Endothelial cell of umbilical vein (primary cell): Measurements from ENCODE around the gene AK5. TPM values are rescaled to one million over a fixed set of nuclear protein-coding genes. Genes with fewer than 3 reads are reported as not detected.

ENCODE experiments used
- BruUV-seq: library from RNA; stranded (reverse); fragments of 400-500 nt; replicated peaks from 2 replicates; lab custom pipeline; 2021; lab: Mats Ljungman, UMichigan
- CTCF ChIA-PET: fragments of 300-600, 350-600 bp; sonication (Branson Sonifier 250); formaldehyde crosslinking; loops from one replicate; lab custom pipeline; 2021; ENCODE audit warnings: antibody characterized with exemption, inconsistent platforms; lab: Charles Lee
- POLR2A ChIA-PET: fragments of 300-600, 350-600 bp; sonication (Branson Sonifier 250); formaldehyde crosslinking; loops from one replicate; lab custom pipeline; 2021; ENCODE audit warnings: antibody characterized with exemption, inconsistent platforms; lab: Charles Lee
- DNase-seq: peaks from one replicate; pipeline ENCODE4 v3.0.0-alpha.2; 2011; ENCODE audit warnings: low read depth, low spot score
- FAIRE-seq: peaks from 2 replicates; lab custom pipeline; 2011; peaks lifted over from hg19 to GRCh38; lab: Jason Lieb, UNC
- H2AFZ ChIP-seq: 2 replicates; pipeline ENCODE4 v1.6.0; 2012; ENCODE audit warnings: low read depth, low read length, control low read depth, inconsistent platforms
- H3K27ac ChIP-seq: 2 replicates; pipeline ENCODE4 v1.5.1; 2011; ENCODE audit warnings: low read depth, mild to moderate bottlenecking, control low read depth, low read length, moderate library complexity; ENCODE audit not compliant: insufficient read depth
- H3K27me3 ChIP-seq, 2 experiments: 2 replicates each; pipeline versions ENCODE4 v1.6.0 to v1.6.1; 2011; ENCODE audit warnings: low read length in 2 of 2, mixed read lengths in 1 of 2; ENCODE audit not compliant: control insufficient read depth in 2 of 2, insufficient read depth in 2 of 2
- H3K36me3 ChIP-seq, 2 experiments: 2 replicates in 1 of 2; 3 replicates in 1 of 2; pipeline ENCODE4 v1.5.1; 2011; ENCODE audit warnings: low read length in 2 of 2, mild to moderate bottlenecking in 1 of 2, moderate library complexity in 1 of 2; ENCODE audit not compliant: control insufficient read depth in 2 of 2, insufficient read depth in 2 of 2; ENCODE audit errors: extremely low read depth in 1 of 2
- H3K4me1 ChIP-seq: 3 replicates; pipeline ENCODE4 v1.5.1; 2011; ENCODE audit warnings: mild to moderate bottlenecking, low read length; ENCODE audit not compliant: control insufficient read depth, insufficient read depth; ENCODE audit errors: extremely low read depth
- H3K4me2 ChIP-seq: 2 replicates; pipeline ENCODE4 v1.6.1; 2011; ENCODE audit warnings: low read length, control low read depth, mixed read lengths; ENCODE audit not compliant: insufficient read depth
- H3K4me3 ChIP-seq, 3 experiments: fragments of 200-600 bp in 1 of 3; sonication (generic), shearing (Covaris generic) in 1 of 3; replicated peaks in 1 of 3; 2 replicates each; pipeline ENCODE4 v1.5.1; 2011 to 2016; ENCODE audit warnings: control low read depth in 3 of 3, low read length in 3 of 3, mild to moderate bottlenecking in 2 of 3, inconsistent platforms in 1 of 3, low read depth in 1 of 3, moderate library complexity in 1 of 3; ENCODE audit not compliant: insufficient read depth in 1 of 3
- H3K79me2 ChIP-seq: 2 replicates; pipeline ENCODE4 v1.6.0; 2012; ENCODE audit warnings: low read length, inconsistent platforms; ENCODE audit not compliant: control insufficient read depth, insufficient read depth
- H3K9ac ChIP-seq: replicated peaks from 2 replicates; pipeline ENCODE3; 2011; ENCODE audit warnings: low read length, control low read depth; ENCODE audit not compliant: insufficient read depth; ENCODE audit errors: extremely low read depth
- H3K9me1 ChIP-seq: replicated peaks from 3 replicates; pipeline ENCODE4 v1.6.0; 2011; ENCODE audit warnings: mild to moderate bottlenecking, low read length; ENCODE audit not compliant: control insufficient read depth, insufficient read depth; ENCODE audit errors: extremely low read depth
- H3K9me3 ChIP-seq: replicated peaks from 2 replicates; pipeline ENCODE4 v1.5.1; 2012; ENCODE audit warnings: low read length, inconsistent platforms; ENCODE audit not compliant: control insufficient read depth, insufficient read depth
- H4K20me1 ChIP-seq: replicated peaks from 2 replicates; pipeline ENCODE3; 2011; ENCODE audit warnings: mild to moderate bottlenecking, low read length; ENCODE audit not compliant: control insufficient read depth, insufficient read depth; ENCODE audit errors: extremely low read depth
- CTCF ChIP-seq, 2 donors: IDR thresholded peaks; 1 replicate in 1 of 2; 2 replicates in 1 of 2; pipeline ENCODE4 v1.5.1; 2011; ENCODE audit warnings: low read length in 2 of 2, mild to moderate bottlenecking in 2 of 2, moderate library complexity in 2 of 2, control low read depth in 1 of 2, inconsistent platforms in 1 of 2, low read depth in 1 of 2; ENCODE audit not compliant: insufficient read depth in 1 of 2; ENCODE audit errors: extremely low read depth in 1 of 2
- EZH2 ChIP-seq: IDR thresholded peaks from 2 replicates; pipeline ENCODE4 v1.6.1; 2012; ENCODE audit warnings: borderline replicate concordance, low read depth, mild to moderate bottlenecking, moderate library complexity, low read length, inconsistent platforms; ENCODE audit not compliant: severe bottlenecking
- FOS ChIP-seq: IDR thresholded peaks from 2 replicates; pipeline ENCODE4 v1.6.1; 2011; ENCODE audit warnings: mild to moderate bottlenecking, low read length, moderate library complexity, borderline replicate concordance; ENCODE audit not compliant: insufficient read depth
- GATA2 ChIP-seq: IDR thresholded peaks from 2 replicates; pipeline ENCODE4 v1.7.0; 2011; ENCODE audit warnings: low read depth, mild to moderate bottlenecking, moderate library complexity, mixed read lengths, low read length; ENCODE audit not compliant: insufficient read length, insufficient read depth
- JUN ChIP-seq: IDR thresholded peaks from 2 replicates; pipeline ENCODE4 v1.6.1; 2011; ENCODE audit warnings: borderline replicate concordance, low read depth; ENCODE audit not compliant: insufficient read length, insufficient read depth
- MAX ChIP-seq: IDR thresholded peaks from 2 replicates; pipeline ENCODE4 v1.6.1; 2011; ENCODE audit not compliant: insufficient read depth, insufficient read length
- MYC ChIP-seq: IDR thresholded peaks from one replicate; pipeline ENCODE4 v1.6.1; 2011; ENCODE audit warnings: mild to moderate bottlenecking, low read depth, low read length
- POLR2A ChIP-seq: IDR thresholded peaks from 2 replicates; pipeline ENCODE4 v1.6.1; 2012; ENCODE audit warnings: low read depth, mild to moderate bottlenecking, control low read depth, low read length
- POLR2AphosphoS5 ChIP-seq: IDR thresholded peaks from 2 replicates; pipeline ENCODE4 v1.6.1; 2012; ENCODE audit warnings: low read depth, mild to moderate bottlenecking, control low read depth, low read length, moderate library complexity; ENCODE audit not compliant: insufficient read depth
- dilution Hi-C: fragments of 300-500 bp; cut with MboI; formaldehyde crosslinking; loops from one replicate; pipeline ENCODE4 v1.15.0; 2019; ENCODE audit warnings: low sequenced_read_pairs; ENCODE audit not compliant: extremely low pct_ligation_motif_present
- intact Hi-C: fragments of 100-400 bp; cut with micrococcal nuclease; formaldehyde crosslinking; loops from one replicate; pipeline ENCODE4 v1.10.0; 2022
- polyA plus RNA-seq, 4 experiments: library from polyadenylated mRNA; depleted of rRNA in 3 of 4; stranded (reverse) in 3 of 4; unstranded in 1 of 4; fragments of >200 nt; gene quantifications; 2 replicates each; pipeline versions ENCODE4 v1.2.1 to v1.2.3, GENCODE V29; 2011 to 2012; ENCODE audit warnings: missing spikeins in 1 of 4
- total RNA-seq: library from RNA; stranded (reverse); gene quantifications from 2 replicates; pipeline ENCODE4 v1.2.3, GENCODE V29; 2021

Gene AK5
- total and polyA plus RNA-seq, 2 donors (not counting 3 experiments of a cell fraction or from before 2014, with no cell fraction given): 5.0 to 7.5 TPM

- peaks cover 7 to 11% of the 10 kb centered on the region in 2 experiments for H3K36me3 ChIP-seq
Measured at GRCh38 chr1:77560741-77561140, 278.9 kb downstream of the AK5 start.

GRCh38 chr1:77562596-77563150 lies 280.9 kb downstream of the AK5 start:
- Histone ChIP-seq H3K9me3 (no peaks in the 10 kb centered on the region), H3K36me3 (peaks cover 13 to 15% of the 10 kb centered on the region in 2 experiments), H4K20me1 (no peaks in the 10 kb centered on the region), H3K4me1 (peaks cover 2% of the 10 kb centered on the region), H3K4me2 (no peak overlapping the region), H3K79me2 (no peaks in the 10 kb centered on the region), H3K27me3 (no peaks in the 10 kb centered on the region), H3K4me3 (no peak overlapping the region), H3K9ac (no peak overlapping the region), H3K27ac (no peak overlapping the region), H3K9me1 (no peaks in the 10 kb centered on the region), H2AFZ (no peak overlapping the region)
- no TSS peak for BruUV-seq
- ChIA-PET POLR2A (no interaction called here), CTCF (interaction anchor here (1.0 kb wide), 1 partner anchor 30 kb away, joined by 3 read pairs; no protein-coding TSS in a partner anchor)
- dilution Hi-C loops (no loop called here), intact Hi-C loops (no loop called here)
- no peak for FAIRE-seq
- DNase-seq: peak; percentile 34
- no peak for TF ChIP-seq GATA2
- no peak for TF ChIP-seq EZH2
- TF ChIP-seq POLR2AphosphoS5: no peak
- TF ChIP-seq POLR2A: no peak
- TF ChIP-seq CTCF (IDR thresholded peaks at IDR 0.05; ENCODE audit: extremely low read depth in 1 of 2, insufficient read depth in 1 of 2, low read depth in 1 of 2, low read length in 2 of 2): no peak
- TF ChIP-seq MAX: no peak
- TF ChIP-seq FOS: no peak
- no peak for TF ChIP-seq JUN
- no peak for TF ChIP-seq MYC

More at GRCh38 chr1:77560741-77561140, 278.9 kb downstream of the AK5 start:
- Histone ChIP-seq H3K9me3 (no peaks in the 10 kb centered on the region), H3K4me3 (no peak overlapping the region), H3K79me2 (no peaks in the 10 kb centered on the region), H3K27me3 (no peaks in the 10 kb centered on the region), H2AFZ (no peak overlapping the region), H3K4me2 (no peak overlapping the region), H3K9me1 (no peaks in the 10 kb centered on the region), H3K27ac (no peak overlapping the region), H3K9ac (no peak overlapping the region), H3K4me1 (peaks cover 17% of the 10 kb centered on the region), H4K20me1 (no peaks in the 10 kb centered on the region)
- TF ChIP-seq EZH2: no peak
- TF ChIP-seq POLR2AphosphoS5: no peak
- dilution Hi-C loops: no loop called here
- POLR2A ChIA-PET: no interaction called here
- intact Hi-C loops: no loop called here
- DNase-seq: no peak
- no TSS peak for BruUV-seq
- CTCF ChIA-PET: interaction anchor here (1.2 to 1.3 kb wide), 2 partner anchors 15 to 24 kb away, joined by 3 to 4 read pairs; no protein-coding TSS in a partner anchor
- no peak for FAIRE-seq
